GM19468 (cell line): ENCODE measurements around the gene POLE.

Source experiments
- ATAC-seq: cut with Tn5 transposase; IDR thresholded peaks from one replicate; pipeline ENCODE4 v1.9.1; 2021; ENCODE audit warnings: mild to moderate bottlenecking, moderate library complexity, moderate number of reproducible peaks; ENCODE audit not compliant: unreplicated experiment; ENCODE audit errors: extremely low read depth

Gene POLE

DNA sequence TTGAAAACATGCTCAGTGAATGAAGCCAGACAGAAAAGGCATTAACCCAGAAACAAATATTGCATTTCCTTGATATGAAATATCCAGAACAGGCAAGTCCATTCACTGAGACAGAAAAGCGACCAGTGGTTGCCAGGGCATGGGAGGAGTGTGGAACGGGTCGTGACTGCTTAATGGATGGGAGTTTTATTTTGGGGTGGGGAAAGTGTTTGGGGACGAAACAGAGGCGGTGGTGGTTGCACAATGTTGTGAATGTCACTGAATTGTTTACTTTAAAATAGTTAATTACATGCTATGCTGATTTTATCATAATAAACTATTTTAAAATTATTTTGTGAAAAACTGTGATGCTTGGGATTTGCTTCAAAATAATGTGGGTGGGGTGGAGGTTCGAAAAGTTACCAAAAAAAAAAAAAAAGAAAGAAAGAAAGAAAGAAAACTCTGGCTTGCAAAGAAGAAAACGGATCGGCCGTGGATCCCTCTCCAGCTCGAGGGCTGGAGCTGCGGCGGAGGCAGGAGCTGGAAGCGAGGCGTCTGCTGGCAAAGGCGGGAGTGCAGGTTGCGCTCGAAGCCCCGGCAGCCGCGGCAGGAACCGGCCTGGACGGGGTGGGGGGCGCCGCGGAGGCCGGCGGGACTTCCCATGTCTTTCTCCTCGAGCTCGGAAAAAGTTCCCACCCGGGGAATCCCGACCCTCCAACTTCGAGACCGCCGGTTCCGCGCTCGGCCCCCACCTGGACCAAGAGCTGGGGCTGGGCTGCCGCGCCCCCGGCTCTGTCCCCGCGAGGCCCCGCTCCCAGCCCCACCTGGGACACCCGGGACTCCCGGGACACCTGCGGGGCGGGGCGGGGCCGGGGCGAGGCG is 69.1 kb downstream of the POLE start:
- no peak for ATAC-seq

DNA sequence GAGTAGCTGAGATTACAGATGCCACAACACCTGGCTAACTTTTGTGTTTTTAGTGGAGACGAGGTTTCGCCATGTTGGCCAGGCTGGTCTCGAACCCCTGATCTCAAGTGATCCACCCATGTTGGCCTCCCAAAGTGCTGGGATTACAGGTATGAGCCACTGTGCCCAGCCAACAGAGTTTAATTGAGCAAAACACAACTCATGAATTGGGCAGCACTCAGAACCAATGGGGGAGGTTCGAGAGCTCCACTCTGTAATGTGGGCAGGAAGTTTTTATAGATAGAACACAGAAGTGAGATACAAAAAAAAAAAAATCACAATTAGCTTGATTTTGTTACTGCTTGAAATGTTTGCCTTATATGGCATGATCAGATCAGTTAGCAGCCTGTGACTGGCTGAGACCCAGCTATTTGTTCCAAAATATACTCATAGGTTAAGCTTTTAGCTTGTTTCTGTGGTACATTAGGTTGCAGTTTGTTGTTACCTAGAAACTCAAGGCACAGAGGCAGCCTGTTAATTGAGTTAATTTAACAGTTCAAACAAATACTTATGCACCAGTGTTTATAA is 69.9 kb downstream of the POLE start:
- no peak for ATAC-seq

DNA sequence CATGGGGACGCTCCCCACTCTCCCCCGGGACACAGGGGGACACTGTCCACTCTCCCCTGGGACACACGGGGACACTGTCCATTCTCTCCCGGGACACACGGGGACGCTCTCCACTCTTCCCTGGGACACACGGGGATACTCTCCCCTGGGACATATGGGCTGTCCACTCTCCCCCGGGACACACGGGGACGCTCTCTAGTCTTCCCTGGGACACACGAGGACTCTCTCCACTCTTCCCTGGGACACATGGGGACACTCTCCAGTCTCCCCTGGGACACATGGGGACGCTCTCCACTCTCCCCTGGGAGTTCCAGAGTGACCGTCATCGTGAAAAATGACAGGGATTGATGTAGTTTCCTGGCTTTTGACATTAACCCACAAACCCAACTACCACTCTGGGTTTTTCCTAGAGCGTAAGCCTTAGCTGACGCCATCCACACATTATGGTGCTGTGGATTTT is 71.5 kb downstream of the POLE start:
- ATAC-seq = no peak

DNA sequence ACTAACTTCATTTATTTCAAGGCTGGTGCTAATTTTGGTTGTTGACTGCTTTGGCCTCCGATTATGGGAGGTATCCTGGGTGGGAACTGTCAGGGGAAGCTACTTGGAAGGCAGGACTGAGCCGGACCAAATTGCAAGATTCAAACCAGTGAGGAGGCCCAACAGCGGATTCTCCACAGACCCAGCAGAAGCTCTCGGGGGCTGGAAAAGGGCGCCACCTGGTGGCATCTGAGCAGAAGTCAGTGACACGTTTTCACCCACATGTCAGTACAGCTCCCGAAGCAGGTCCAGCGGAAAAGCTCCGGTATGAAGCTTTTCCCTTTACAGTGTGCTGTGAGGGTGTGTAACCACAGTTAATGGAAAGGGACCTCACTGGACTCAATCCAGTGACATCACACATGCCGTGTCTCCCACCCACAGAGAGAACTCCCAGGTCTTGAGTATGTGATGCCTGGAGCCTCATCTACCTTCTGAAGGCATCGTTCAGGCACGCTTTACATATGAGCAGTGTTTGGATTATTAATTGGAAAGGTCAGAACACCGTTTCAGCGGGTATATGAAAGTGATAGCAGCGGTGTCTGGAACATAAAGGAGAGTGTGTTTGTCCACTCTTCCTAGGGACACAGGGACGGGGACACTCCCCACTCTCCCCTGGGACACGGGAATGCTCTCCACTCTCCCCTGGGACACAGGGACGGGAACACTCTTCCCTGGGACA is 72.1 kb downstream of the POLE start:
- no peak for ATAC-seq

DNA sequence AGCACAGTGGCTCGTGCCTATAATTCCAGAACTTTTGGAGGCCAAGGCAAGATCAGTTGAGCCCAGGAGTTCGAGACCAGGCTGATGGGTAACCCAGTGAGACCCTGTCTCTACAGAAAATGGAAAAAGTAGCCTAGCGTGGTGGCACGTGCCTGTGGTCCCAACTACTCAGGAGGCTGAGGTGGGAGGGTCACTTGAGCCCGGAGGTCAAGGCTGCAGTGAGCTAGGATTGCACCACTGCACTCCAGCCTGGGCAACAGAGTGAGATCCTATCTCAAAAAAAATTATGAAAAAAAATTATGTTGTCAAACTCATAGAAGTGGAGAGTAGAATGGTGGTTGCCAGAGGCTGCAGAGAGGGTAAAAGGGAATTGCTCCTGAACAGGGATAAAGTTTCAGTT is 73.1 kb downstream of the POLE start:
- no peak for ATAC-seq

DNA sequence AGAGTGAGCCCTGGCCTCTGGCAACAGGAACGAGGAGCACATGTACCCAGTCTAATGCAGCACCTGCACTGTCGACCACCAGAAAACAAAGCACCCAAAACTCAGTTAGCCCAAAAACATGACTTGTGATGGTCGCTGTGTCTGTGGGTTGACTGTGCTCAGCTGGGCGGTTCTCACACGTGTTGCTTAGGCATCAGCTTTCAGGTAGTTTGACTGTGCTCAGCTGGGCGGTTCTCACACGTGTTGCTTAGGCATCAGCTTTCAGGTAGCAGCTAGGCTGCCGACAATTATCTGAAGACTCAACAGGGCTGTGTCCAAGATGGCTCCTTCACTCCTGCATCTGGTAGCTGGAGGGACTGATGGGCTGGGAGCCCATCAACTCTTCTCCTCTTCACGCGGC is 75.5 kb downstream of the POLE start:
- no peak for ATAC-seq

DNA sequence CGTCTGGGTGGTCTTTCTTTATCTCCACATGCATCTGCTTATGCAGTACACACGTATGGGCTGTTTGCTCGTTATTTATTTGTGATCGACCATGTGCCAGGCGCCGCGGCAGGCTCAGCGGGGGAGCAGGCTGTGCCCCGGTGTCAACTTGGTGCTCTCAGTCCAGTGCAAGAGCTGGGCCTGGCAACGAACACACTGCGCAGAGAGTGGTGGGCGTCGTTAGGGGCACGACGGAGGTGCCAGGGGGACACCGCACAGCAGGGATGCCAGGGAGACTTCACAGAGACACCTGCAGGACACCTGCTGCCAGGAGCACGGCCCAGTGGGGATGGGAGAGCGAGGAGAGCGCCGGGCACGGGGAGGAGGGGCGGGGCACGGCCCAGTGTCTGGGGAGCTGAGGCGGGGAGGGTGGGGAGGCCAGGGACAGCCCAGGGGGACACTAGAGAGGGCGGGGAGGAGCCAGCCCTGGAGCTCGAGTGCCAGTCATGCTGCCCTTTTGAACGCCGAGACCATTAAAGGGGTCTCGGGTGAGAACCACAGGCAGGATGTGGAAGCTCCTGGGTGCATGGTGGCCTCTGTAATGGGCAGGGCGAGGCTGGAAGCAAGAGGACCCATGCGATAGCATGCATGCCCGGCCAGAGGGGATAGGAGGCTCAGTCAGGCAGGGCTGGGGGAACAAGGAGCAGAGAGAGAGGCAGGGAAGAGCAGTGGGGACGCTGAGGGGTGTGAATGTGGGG is 76.1 kb downstream of the POLE start:
- ATAC-seq = no peak

DNA sequence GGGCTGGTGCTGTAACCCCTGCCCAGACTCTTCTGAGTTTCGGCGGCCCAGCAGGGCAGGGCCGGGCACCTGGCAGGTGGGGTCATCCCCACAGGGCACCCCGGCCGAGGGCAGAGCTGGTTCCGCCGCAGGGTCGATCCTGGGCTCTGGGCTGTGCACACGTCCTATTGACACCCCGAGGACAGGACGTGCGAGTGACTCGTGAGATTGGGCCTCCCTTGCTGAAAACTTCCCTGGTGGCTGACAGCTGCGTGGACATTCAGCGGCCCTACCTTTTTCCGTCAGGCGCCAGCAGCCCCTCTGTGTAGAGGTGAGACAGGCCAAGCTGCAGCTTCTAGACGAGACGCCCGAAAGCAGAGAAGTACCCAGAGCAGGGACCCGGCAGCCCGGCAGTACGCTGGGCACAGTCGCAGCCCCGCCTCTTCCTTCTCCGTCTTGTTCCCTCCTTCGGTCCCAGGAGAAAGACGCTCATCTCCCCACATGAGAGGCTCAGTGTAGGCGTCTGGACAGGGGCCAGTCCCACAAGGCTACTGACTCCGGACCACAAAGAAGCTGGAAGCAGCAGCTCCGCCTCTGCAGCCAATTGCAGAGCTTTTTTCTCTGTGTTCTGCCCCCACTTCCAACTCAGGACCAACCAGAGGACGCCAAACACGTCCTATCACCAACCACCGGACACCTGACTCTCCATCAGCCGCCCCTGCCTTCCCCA is 76.9 kb downstream of the POLE start, which contains the start of gene LRCOL1:
Gene LRCOL1 (minus strand): TSS at position 532 of the 709 bp plus-strand sequence. CDS start 4,331 bp downstream, outside the sequence.
- no peak for ATAC-seq

DNA sequence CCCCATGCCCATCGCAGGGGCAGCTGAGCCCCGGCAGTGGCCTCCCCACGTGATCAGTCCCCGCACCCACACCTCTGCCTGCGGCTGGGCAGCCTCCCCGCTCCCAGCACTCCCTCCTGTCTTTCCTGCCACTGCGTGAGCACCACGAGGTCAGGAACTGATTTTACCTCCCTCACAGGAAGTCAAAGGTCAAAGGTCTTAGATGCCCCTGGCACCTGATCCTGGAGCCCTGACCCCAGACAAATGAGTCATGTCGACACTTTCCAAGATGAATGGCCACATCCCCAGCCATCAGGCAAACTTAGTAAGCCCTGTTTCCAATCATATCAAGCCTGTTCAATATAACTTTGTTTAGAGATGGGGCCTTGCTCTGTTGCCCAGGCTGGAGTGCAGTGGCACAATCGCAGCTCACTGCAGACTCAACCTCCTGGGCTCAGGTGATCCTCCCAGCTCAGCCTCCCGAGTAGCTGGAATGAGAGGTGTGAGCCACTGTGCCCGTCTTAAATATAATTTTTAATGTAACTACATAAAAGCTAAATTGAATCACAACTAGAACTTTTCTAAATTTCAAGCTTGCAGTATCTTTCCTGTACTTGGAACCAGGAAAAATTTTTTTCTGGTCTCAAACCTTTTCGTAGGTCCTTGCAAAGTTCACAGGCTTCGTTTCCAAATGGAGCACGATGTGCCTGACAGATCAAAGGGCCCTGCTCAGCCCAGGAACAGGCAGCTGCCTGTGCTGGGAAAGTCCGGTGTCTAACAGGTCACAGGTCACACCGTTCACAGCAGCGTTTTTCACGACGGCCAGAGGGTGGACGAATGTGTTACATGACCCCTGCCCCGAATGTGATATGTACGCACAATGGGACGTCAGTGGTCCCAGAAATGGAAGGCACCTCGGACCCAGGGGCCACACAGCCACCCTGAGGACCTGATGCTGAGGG is 78.6 kb downstream of the POLE start:
- no peak for ATAC-seq

DNA sequence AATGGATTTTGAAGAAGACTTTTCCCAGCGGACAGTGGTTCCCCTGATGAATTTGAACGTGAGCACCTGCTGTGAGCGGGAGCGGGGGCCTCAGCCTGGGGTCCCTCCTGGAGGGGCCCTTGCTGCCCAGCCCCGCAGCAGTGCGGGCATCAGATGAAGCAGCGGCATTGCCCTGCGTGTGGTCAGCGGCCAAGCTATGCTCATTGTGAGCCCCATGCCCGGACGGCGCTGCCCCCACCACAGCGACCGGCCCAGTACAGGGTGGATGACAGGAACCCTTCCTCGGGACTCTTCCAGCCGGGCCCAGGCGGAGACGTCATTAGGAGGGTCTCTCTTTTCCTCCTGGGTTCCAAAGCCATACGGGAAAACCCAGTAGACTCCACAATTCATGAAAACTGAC is 80.2 kb downstream of the POLE start:
- ATAC-seq = no peak

DNA sequence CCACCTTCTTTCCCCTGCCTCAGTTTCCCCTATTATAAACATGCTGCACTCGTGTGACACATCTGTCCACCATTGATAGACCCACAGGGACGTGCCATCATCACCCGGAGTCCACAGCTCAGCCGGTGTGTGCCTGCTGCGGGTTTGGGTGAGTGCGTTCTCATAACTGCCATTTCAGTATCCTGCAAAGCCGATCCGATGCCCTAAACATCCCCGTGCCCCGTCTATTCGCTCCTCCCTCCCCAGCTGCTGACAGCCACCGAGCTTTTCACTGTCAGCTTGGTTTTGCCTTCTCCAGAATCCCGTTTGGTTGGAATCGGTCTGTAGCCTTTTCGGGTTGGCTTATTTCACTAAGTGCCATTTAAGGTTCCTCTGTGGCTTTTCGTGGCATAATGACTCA is 80.7 kb downstream of the POLE start:
- no peak for ATAC-seq

DNA sequence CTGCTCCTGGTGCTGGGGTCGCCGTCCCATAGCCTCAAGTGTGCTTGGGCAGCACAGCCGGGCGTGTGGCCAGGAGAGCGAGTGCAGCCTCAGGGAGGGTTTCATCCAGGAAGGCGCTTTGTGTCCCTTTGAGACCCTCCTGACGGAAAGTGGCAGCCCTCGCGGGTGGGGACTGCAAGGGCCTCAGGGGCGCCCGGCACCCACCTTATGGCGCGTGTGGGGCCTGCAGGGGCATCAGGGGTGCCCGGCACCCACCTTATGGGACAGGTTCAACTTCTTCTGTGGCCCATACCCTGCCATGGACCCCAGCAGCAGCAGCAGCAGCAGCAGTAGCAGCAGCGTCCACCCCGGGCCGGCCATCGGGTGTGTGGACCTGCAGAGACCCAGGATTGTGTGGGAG is 81.2 kb downstream of the POLE start:
- no peak for ATAC-seq

DNA sequence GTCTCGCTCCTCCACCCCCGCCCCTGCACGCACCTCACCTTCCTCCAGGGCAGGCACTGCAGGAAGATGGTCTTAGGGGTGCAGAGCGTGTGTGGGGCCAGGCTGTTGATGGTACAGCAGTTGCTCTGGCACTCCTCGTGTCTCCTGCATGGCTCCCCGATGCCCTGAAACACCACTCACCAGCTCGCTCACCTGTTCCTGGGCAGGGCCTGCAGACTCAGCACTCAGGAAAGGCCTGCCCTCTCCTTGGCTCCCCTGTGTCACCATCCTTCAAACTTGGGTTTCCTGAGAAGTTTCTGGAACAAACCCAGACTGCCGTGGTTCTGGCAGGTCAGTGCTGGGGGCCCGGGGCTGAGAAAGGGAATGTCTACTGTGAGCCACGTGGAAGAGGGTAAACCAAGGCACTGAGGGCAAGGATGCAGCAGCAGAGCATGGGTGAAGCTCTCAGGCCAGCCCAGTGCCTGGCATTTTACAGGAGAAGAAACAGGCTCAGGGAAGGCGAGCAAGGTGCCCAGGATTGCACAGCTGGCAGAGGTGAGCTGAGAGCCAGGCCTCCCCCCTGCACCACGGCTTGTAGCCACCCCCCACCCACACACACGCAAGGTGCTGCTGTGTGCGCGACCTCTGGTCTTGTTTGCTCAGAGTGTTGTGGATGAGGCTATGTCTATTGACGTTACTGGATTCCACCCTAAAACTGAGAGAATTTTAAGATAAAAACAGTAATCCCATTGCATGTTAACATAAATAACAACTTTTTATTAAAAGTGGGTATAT is 82.3 kb downstream of the POLE start:
- no peak for ATAC-seq

DNA sequence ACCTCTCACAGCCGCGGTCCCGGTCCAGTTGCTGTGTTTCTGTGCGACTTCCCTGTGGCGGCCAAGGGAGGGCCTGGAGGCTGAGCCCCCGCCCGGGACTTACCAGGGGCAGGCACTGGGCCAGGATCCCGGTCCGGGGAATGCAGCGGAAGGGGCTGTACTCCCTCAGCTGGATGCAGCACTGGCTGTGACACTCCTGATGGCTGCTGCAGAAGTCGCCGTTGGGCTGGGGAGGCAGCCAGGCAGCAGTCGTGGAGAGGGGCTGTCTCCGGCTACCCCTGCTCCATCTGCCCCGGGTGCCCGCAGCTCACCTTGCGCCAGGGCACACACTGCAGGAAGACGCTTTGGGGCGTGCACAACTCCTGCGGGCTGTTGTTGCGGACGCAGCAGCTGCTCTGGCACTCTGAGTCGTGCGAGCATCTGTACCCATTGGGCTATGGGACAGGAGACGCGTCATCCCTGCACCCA is 83.0 kb downstream of the POLE start:
- ATAC-seq = no peak

DNA sequence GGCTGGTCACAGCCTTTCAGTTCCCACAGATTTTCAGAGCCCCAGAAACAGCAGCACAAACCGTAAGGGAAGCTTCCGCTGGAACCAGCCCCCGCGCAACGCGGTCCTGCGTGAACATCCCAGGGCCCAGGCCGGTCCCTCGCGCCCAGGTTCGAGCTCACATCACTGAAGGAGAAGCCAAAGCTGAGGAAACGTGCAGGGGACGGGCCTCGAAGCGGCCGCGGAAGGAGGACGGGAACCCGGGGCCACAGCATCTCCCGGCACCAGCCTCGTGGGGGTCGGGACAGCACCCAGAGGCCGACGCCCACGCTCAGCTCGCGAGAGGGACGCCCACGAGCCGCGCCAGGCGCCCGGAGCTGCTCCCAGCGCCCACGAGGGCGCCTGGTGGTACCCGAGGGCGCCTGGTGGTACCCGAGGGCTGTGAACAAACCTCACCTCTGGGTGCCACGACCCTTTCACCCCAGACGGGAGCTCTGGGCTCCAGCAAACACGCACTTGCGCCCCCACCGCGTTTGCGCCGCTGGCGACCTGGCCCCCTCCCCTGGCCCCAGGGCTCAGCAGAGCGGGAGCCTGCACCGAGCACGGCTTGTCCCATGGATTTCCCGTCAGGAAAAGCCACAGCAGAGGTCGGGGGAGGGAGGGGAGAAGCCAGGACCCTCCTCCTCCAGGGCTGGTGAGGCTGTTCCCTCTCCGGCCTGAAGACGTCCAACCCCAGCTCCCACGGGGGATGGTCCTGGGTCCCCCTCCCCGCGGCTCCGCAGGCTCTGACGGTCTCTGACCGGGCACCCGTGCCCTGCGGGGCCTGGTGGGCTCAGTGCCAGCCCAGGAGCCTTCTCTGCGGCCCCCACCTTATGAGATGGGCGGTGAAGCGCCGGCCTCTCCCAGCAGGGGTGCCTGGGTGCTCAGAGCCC is 83.6 kb downstream of the POLE start:
- ATAC-seq = no peak

DNA sequence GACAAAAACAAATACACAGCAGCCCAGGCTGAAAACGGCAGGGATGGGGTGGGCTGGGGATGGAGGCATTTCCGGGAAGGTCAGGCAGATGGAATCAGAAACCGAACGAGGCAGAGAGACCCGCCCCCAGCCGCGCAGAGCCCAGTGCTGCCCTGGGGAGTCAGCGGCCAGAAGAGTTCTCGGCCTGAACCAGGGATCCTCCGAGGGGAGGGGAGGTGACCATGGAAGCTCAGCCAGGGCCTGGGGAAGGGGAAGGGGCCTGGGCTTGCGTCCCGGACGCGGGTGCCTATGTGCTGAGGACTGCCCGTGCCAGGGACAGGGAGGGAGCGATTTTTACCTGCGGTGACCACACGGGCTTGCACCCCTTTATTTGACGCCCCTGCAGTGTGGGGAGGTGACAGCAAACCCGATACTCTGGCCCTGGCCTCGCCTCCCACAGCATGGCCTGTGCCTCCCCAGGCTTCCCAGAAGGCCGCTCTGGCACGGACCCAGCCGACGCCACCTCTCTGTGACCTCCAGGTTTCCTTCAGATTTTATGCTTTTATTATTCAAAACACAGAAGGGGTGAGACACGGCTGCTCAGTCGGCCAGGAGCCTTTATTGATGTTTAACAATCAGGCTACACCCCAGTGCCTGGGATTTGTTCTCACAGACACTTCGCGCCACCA is 84.4 kb downstream of the POLE start:
- no peak for ATAC-seq
